DOHH2 (cell line): Measurements from ENCODE around the gene RBM20.

Source experiments
- H3F3A ChIP-seq: fragments of 200-600 bp; sonication (generic), shearing (Covaris generic); 2 replicates; pipeline ENCODE4 v1.6.0; 2016; ENCODE audit warnings: antibody characterized with exemption, mild to moderate bottlenecking; ENCODE audit not compliant: control insufficient read depth, insufficient read depth
- H3K27ac ChIP-seq: fragments of 200-600 bp; sonication (generic); 2 replicates; pipeline ENCODE4 v1.5.1; 2014; ENCODE audit warnings: low read depth, mild to moderate bottlenecking, low read length, moderate library complexity
- H3K27me3 ChIP-seq: fragments of 200-600 bp; sonication (generic); 2 replicates; pipeline ENCODE4 v1.6.1; 2014; ENCODE audit warnings: mild to moderate bottlenecking, low read length, mixed read lengths; ENCODE audit not compliant: control insufficient read depth
- H3K36me3 ChIP-seq: fragments of 200-600 bp; sonication (generic); 2 replicates; pipeline ENCODE4 v1.6.1; 2014; ENCODE audit warnings: mild to moderate bottlenecking, low read length, moderate library complexity, mixed read lengths; ENCODE audit not compliant: control insufficient read depth
- H3K4me1 ChIP-seq: fragments of 200-600 bp; sonication (generic); 2 replicates; pipeline ENCODE4 v1.6.1; 2014; ENCODE audit warnings: mild to moderate bottlenecking, low read length, mixed read lengths; ENCODE audit not compliant: control insufficient read depth
- H3K4me2 ChIP-seq: fragments of 200-600 bp; sonication (generic); 2 replicates; pipeline ENCODE4 v1.6.0; 2014; ENCODE audit warnings: mild to moderate bottlenecking, low read length, moderate library complexity
- H3K4me3 ChIP-seq: fragments of 200-600 bp; sonication (generic); 2 replicates; pipeline ENCODE4 v1.5.1; 2014; ENCODE audit warnings: mild to moderate bottlenecking, low read length, mixed read lengths
- H3K79me2 ChIP-seq: fragments of 200-600 bp; sonication (generic); 2 replicates; pipeline ENCODE4 v1.6.1; 2014; ENCODE audit warnings: mild to moderate bottlenecking, low read length, mixed read lengths; ENCODE audit not compliant: control insufficient read depth
- H3K9me2 ChIP-seq: fragments of 200-600 bp; sonication (generic); replicated peaks from 2 replicates; pipeline ENCODE4 v1.6.1; 2014; ENCODE audit warnings: mild to moderate bottlenecking, low read length, mixed read lengths; ENCODE audit not compliant: control insufficient read depth
- H3K9me3 ChIP-seq: fragments of 200-600 bp; sonication (generic); 2 replicates; pipeline ENCODE4 v1.6.1; 2014; ENCODE audit warnings: antibody characterized with exemption, low read length, mixed read lengths; ENCODE audit not compliant: control insufficient read depth, insufficient read depth
- H4K20me1 ChIP-seq: fragments of 200-600 bp; sonication (generic); 2 replicates; pipeline ENCODE4 v1.6.0; 2014; ENCODE audit warnings: low read depth, mild to moderate bottlenecking, antibody characterized with exemption, low read length, moderate library complexity; ENCODE audit not compliant: control insufficient read depth, insufficient read depth
- CTCF ChIP-seq: fragments of 200-600 bp; sonication (generic); IDR thresholded peaks from one replicate; pipeline ENCODE4 v1.5.1; 2014; ENCODE audit warnings: antibody characterized with exemption, mild to moderate bottlenecking, low read depth, low read length; ENCODE audit not compliant: poor library complexity, severe bottlenecking
- EZH2phosphoT487 ChIP-seq: fragments of 200-600 bp; sonication (generic); IDR thresholded peaks from 2 replicates; pipeline ENCODE4 v1.6.1; 2017; ENCODE audit warnings: borderline replicate concordance, mild to moderate bottlenecking, antibody characterized with exemption, low read length, moderate library complexity, mixed read lengths

Gene RBM20

GRCh38 chr10:110881905-110882304 is 237.8 kb downstream of the RBM20 start:
- Histone ChIP-seq H3K4me1 (no peaks in the 10 kb centered on the region; the same call in 1 of the 2 replicates), H3K4me2 (no peak overlapping the region), H3K27ac (no peak overlapping the region), H3K36me3 (peaks cover 88% of the 10 kb centered on the region), H3K9me2 (no peaks in the 10 kb centered on the region), H3K9me3 (no peaks in the 10 kb centered on the region), H3K4me3 (no peak overlapping the region), H3K27me3 (no peaks in the 10 kb centered on the region), H3F3A (peaks cover 7% of the 10 kb centered on the region; the same call in 1 of the 2 replicates), H4K20me1 (no peaks in the 10 kb centered on the region), H3K79me2 (peaks cover 6% of the 10 kb centered on the region)
- TF ChIP-seq EZH2phosphoT487 (no peak), CTCF (no peak)

GRCh38 chr10:110883924-110884323 is 239.8 kb downstream of the RBM20 start:
- H4K20me1 ChIP-seq = no peaks in the 10 kb centered on the region
- H3F3A ChIP-seq = peaks cover 7% of the 10 kb centered on the region; the same call in 1 of the 2 replicates
- H3K4me2 ChIP-seq = no peak overlapping the region
- no peak overlapping the region for H3K4me3 ChIP-seq
- H3K4me1 ChIP-seq = no peaks in the 10 kb centered on the region; the same call in 1 of the 2 replicates
- no peaks in the 10 kb centered on the region for H3K9me3 ChIP-seq
- peaks cover 87% of the 10 kb centered on the region for H3K36me3 ChIP-seq
- H3K79me2 ChIP-seq = no peaks in the 10 kb centered on the region
- H3K9me2 ChIP-seq = no peaks in the 10 kb centered on the region
- no peaks in the 10 kb centered on the region for H3K27me3 ChIP-seq
- no peak overlapping the region for H3K27ac ChIP-seq
- no peak for TF ChIP-seq CTCF
- no peak for TF ChIP-seq EZH2phosphoT487

- H3K27ac ChIP-seq = no peak overlapping the region
These were observed 242.0 kb downstream of the RBM20 start for GRCh38 chr10:110885932-110886674.

More at GRCh38 chr10:110885932-110886674, 242.0 kb downstream of the RBM20 start:
- Histone ChIP-seq H3K79me2 (no peaks in the 10 kb centered on the region), H3K27me3 (no peaks in the 10 kb centered on the region), H3K4me3 (no peak overlapping the region), H3K4me1 (no peaks in the 10 kb centered on the region; the same call in 1 of the 2 replicates), H4K20me1 (no peaks in the 10 kb centered on the region), H3K36me3 (peaks cover 84% of the 10 kb centered on the region), H3K9me3 (no peaks in the 10 kb centered on the region), H3K4me2 (no peak overlapping the region), H3K9me2 (no peaks in the 10 kb centered on the region), H3F3A (peaks cover 7% of the 10 kb centered on the region; the same call in 1 of the 2 replicates)
- TF ChIP-seq EZH2phosphoT487 = no peak
- no peak for TF ChIP-seq CTCF
